ENCODE measurements around the gene MBLAC2.

The MBLAC2 gene

GRCh38 chr5:90446961-90447360 lies 27.6 kb downstream of the MBLAC2 start:
- DNase-seq: no peak

GRCh38 chr5:90440644-90441043 lies 33.9 kb downstream of the MBLAC2 start:
- DNase-seq: no peak

- DNase-seq: no peak
These were observed 36.5 kb downstream of the MBLAC2 start for GRCh38 chr5:90438100-90438499.

GRCh38 chr5:90437663-90438062 lies 36.9 kb downstream of the MBLAC2 start:
- no peak for DNase-seq

- peak; percentile 20 for DNase-seq
These were observed 40.4 kb downstream of the MBLAC2 start for GRCh38 chr5:90434116-90434714.

- DNase-seq: no peak
These were observed 50.3 kb downstream of the MBLAC2 start for GRCh38 chr5:90424245-90424644.

GRCh38 chr5:90421136-90421535 lies 53.4 kb downstream of the MBLAC2 start:
- DNase-seq: no peak

GRCh38 chr5:90418214-90418613 lies 56.4 kb downstream of the MBLAC2 start:
- DNase-seq: no peak

- DNase-seq: no peak
These were observed 64.3 kb downstream of the MBLAC2 start for GRCh38 chr5:90410178-90410762.

- peak; percentile 92 for DNase-seq
These were observed 65.0 kb downstream of the MBLAC2 start, which contains the start of gene CETN3 for GRCh38 chr5:90409318-90410177. Gene CETN3 (minus strand): TSS chr5:90409756. CDS start chr5:90409661, 95 bp downstream.

- DNase-seq: no peak
These were observed 65.8 kb downstream of the MBLAC2 start for GRCh38 chr5:90408571-90409317.

Data from CD4-positive, alpha-beta T cell treated with Interleukin-15 for 1 hour (primary cell).